GM12874 (cell line): Measurements from ENCODE around the gene CSRNP3.

Experiments used
- TF ChIP-seq, protein P1 (sequence below): IDR thresholded peaks from 2 replicates; pipeline ENCODE4 v1.5.1; 2011; ENCODE audit warnings: low read depth, mild to moderate bottlenecking, control low read depth, low read length, moderate library complexity; ENCODE audit not compliant: insufficient read depth

The CSRNP3 gene

DNA sequence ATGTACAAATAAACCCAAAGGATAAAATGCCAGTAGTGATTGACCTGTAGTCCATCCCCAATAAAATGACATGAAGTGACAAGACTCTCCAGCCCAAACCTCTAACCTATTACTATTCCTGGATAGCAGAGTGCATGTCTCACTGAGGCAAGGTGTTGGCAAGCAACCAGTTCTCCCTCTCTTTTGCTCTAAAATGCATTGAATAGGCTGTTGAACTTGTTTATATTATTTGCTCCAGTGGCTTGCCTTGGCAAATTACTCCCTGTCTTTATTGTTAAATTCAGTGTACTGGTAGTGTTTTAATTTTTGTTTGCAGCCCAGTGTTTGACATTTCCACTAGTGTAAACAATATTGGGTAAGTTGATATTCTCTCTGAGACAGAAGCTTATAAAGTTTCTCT lies 70.5 kb downstream of the CSRNP3 start:
- TF ChIP-seq, protein P1, sequence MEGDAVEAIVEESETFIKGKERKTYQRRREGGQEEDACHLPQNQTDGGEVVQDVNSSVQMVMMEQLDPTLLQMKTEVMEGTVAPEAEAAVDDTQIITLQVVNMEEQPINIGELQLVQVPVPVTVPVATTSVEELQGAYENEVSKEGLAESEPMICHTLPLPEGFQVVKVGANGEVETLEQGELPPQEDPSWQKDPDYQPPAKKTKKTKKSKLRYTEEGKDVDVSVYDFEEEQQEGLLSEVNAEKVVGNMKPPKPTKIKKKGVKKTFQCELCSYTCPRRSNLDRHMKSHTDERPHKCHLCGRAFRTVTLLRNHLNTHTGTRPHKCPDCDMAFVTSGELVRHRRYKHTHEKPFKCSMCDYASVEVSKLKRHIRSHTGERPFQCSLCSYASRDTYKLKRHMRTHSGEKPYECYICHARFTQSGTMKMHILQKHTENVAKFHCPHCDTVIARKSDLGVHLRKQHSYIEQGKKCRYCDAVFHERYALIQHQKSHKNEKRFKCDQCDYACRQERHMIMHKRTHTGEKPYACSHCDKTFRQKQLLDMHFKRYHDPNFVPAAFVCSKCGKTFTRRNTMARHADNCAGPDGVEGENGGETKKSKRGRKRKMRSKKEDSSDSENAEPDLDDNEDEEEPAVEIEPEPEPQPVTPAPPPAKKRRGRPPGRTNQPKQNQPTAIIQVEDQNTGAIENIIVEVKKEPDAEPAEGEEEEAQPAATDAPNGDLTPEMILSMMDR, result no peak

DNA sequence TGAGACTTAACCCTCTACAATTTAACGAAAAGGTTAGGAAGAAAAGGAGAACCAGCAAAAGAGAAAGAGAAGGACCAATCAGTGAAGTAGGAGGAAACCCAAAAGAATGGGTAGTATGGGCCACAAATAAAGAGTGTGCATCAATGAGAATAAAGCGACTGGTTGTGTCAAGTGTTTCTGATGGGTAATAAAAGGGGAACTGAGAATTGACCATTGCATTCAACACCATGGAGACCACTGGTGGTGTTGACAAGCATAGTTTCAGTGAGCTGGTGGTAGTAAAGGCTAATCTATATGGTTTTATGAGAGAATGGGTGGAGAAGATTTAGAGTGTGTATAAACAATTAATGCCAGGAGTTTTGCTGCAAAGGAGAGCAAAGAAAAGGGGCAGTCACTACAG lies 75.4 kb downstream of the CSRNP3 start:
- TF ChIP-seq, protein P1, result no peak

DNA sequence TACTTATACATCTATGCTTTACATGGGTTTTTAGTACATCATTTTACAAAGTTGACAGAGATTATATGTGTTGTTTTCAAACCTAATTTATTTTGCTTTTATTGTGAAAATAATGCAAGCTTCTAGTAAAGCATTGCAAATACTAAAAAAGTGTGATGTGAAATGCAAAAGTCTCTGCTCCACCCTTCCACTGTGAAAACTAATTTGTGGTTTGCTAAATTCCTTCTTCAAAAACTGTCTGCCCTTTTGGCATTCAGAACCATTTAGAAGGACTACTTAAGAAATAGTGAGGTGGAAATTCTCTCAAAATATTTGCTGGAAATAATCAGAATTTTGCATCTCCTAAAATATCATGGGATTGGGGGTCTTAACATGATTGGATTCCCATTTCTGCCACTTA lies 78.4 kb downstream of the CSRNP3 start:
- TF ChIP-seq, protein P1, result no peak

DNA sequence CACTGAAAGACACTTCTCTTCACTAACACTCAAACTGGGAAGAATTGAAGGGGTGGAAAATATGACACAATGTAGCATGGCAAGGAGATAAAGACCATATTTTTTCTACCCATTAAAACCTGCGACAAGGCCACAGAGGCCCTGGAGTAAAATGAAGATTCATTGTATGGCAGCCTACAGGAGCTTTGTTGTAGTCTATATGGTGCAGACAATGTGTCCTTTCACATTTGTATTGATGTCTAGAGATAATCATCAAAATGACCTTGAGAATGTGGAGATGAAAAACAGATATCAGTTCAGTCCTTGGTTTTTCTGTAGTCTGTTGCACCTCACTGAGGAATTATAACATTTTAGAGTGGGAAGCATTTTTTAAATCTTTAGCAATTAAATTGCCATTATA lies 80.1 kb downstream of the CSRNP3 start:
- TF ChIP-seq, protein P1, result no peak

DNA sequence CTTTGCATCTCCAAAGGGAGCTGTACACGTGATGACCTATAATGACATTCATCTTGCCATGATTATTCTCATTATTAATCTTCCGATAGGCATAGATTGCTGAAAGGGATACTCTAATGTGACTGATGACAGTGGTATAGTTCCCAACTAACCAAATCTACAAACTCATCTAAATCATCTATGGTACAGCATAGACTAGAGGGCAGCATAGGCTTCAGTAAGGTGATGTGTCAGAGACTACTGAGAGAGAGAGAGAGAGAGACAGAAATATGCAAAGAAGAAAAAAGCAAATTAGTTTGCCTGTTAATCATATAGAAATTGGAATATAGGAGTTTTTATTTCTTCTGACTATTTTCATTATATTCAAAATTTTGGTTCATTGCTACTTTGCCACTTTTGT lies 89.3 kb downstream of the CSRNP3 start:
- TF ChIP-seq, protein P1, result no peak

DNA sequence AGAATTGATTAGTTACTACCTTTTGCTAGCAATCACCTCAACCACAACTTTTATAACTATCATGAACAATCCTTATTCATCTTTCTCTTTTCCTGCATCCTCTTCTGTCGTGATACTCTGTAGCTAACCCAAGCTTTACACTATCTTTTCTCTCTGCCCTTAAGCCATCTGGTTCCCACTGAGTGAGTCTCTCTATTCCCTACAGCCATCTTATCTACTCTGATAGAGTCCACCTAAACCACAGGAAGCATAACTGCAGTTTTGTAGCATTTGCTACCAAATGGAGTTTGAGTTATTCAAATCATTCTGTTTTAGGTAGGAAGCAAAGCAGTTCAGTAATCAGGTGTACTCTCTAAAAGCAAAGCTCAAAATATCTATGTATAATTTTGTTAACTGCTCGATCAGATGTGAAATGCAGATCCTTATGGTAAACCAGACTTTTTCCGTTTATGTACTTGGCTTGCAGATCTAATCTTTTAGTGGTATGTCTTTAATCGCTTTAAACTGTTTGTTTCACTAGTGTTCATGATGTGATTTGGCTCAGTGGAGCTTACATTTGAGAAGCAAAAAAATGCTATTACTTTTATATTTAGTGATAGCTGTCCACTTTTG lies 91.0 kb downstream of the CSRNP3 start:
- TF ChIP-seq, protein P1, result no peak

DNA sequence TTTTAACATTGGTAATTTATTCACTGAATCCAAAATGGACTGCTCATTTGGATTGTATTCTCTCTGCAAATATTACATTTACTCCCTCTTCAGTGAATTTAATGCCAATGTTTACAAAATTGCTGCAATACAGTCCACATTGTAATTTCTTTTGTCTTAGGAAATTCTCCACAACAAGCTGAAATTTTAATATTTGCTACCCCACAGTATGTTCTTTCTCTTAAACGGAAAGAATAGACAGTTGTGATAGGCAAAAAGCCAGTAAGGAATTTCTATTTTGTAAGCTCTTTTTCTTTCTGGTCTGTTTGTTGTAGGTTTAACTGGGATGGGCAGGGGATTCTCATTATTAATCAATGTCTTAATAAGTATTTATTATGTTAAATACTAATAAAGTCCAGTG lies 92.0 kb downstream of the CSRNP3 start:
- TF ChIP-seq, protein P1, result no peak
